GM18868 (cell line): ENCODE data around the gene ARL2.
"Not testable (repeated sequence)": the region's sequence is repeated elsewhere in the genome, so short reads cannot be mapped to it uniquely, and the experiment has no call there.

Experiments used
- ATAC-seq: cut with Tn5 transposase; IDR thresholded peaks from one replicate; pipeline ENCODE4 v1.9.1; 2021; ENCODE audit warnings: mild to moderate bottlenecking, moderate library complexity; ENCODE audit not compliant: unreplicated experiment

The ARL2 gene

DNA sequence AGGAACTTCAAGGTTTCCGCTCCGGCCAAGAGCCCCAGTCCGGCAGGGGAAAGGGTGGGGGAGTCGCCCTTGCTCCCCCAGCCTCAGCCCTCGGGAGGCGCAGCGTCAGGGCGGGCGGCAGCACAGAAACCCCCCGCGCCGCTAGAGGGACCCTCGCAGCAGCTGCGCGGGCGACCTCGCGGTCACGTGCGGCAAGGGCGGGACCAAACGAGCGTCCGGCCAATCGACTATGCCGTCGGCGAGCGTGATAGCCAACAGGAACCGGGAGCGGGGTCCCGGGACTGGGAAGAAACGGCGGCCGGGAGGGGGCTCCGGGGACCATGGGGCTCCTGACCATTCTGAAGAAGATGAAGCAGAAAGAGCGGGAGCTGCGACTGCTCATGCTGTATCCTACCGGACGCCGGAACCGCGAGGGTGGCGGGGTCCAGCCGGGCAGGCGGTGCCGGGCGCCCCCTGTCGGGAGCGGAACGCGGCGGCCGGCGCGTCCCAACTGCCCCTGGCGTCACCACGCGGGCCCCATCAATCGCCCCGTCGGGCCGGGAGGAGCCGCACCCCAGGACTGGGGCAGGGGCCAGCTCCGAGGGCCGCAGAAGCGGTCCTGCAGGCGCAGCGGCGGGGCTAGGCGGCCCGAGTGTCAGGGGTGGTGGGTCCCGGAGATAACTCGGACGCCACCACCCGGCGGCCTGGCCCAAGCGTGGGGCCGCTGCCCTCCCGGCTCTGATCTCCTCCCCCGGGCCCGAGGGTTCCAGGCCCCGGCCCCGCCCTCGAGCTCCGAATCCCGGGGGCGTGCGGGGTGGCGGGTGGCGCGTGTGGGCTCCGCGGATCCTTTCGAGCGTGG lies at the start of gene ARL2:
Gene ARL2, plus strand, starts transcription at position 273 of the 838 bp plus-strand sequence. Its CDS starts 48 bp downstream, at position 321.
- peak; percentile 69 for ATAC-seq

DNA sequence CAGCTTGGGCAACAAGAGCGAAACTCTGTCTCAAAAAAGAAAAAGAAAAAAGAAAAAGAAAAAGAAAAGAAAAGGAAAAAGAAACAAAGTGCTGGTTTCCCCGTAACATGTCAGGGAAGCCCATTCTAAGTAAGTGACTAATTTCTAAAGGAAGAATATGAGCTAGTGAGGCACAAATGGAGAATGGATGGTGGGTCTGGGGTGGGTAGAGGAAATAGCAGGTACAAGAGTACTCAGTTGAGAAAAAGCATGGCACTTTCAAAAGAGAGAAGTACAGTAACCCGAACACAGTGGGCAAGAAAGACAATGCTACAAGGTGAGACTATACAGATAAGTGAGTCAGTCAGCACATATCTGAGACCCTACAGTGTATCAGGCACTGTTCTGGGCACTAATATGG lies 46.6 kb upstream of the ARL2 start:
- no peak for ATAC-seq

DNA sequence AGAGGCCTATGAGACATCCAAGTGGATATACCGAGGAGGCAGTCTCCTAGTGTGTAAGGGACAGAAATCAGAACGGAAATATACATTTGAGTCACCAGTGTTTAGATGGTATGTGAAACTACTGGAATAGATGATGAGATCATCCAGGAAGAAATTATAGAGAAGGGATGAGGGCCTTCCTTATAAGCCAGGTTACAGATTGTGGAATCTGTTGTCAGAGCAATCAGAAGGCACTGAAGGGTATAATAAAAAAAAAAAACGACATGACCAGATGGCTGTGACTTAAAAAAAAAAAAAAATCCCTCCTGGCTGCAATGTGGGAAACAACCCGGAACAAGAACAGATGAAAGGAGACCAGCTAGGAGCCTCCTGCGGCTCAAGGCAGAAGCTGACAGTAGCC lies 44.8 kb upstream of the ARL2 start:
- ATAC-seq = no peak

DNA sequence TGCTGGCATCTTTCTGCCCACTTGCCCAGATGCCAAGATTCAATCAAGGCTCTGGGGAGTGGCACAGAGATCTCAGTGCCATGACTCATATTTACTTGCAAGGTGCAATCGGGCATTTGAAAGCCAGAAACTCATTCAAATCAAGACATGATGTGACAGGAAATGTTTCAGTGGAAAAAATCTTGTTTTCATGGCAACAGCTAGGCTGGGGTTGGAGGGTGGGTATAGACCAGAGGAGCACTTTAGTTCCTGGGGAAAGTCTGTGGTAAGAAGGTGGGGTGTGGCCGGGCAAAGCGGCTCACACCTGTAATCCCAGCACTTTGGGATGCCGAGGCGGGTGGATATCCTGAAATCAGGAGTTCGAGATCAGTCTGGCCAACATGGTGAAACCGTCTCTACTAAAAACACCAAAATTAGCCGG lies 43.2 kb upstream of the ARL2 start:
- ATAC-seq = no peak

DNA sequence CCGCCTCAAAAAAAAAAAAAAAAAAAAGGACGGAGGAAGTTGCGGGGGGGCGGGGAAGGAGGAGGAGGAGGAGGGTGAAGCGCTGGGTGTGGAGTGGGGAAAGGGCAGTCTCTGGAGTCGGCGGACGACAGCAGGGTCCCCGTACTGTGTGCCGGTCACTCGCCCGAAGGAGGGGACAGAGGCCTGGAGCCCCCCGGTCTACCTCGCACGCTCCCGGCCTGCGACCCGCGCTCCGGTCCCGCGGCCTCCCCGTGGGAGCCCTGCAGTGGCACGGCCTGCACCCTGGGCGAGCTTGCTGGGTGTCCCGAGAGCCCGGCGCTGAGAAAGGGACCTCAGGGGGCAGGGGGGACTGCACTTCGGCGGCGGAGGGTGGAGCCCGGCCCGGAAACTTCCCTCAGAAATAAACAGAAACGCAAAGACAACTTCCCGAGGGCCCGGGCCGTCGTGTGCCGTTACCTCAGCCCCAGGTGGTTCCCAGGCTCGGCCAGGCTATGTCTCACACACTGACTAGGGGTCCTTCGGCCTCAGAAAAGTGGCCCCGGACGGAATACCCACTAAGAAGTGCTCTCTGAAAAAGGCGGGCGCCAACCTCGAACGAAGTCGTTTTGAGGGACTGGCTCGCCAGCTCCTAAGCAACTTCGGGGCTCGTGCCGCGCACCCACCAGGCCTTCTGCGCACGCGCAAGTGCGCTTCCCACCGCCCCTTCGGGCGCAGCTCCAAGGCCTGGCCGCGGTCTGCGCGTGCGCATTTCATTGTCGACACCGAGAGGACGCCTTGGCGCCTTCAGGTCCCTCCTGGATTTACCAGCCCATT lies 42.3 kb upstream of the ARL2 start, which contains the start of gene MAJIN:
Gene MAJIN, minus strand, starts transcription at position 688 of the 813 bp plus-strand sequence. CDS start 12,703 bp downstream, outside the sequence.
- no peak for ATAC-seq

DNA sequence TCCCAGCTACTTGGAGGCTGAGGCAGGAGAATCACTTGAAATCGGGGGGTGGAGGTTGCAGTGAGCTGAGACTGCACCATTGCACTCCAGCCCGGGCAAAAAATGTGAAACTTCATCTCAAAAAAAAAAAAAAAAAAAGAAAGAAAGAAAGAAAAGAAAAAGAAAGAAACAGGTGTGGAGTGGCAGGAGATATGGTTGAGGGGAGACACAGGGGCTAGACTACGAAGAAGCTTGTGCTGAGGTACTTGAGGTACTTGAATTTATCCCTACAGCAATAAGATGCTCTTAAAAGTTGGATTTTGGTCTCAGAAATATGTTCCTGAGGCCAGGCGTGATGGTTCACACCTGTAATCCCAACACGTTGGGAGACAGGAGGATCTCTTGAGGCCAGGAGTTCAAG lies 39.8 kb upstream of the ARL2 start:
- ATAC-seq = no peak

DNA sequence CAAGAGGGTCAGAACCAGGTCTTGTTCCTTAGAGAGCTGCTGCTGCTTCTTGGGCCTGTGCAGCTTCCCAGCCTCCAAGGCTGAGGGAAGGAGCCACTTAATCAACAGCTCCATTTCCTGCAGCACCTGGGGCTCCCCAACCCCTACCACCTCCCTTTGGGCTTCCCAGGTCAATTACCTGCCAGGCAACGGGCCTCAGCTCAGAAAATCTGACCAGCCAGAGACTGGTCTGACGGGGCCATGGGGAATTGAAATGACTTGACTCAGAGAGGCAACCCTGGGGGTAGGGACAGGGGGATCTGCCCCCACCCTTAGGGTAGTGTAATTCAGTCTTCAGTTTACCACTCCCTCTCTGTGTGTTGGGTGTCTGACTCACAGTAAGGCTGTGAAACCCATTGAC lies 37.3 kb upstream of the ARL2 start:
- ATAC-seq = no peak

DNA sequence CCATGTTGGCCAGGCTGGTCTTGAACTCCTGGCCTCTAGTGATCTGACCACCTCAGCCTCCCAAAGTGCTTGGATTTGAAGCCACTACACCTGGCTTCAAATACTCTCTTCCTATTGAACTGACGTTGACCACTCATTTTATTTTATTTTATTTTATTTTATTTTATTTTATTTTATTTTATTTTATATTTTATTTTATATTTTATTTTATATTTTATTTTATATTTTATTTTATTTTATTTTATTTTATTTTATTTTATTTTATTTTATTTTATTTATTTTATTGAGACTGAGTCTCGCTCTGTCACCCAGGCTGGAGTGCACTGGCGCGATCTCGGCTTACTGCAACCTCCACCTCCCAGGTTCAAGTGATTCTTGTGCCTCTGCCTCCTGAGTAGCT lies 30.6 kb upstream of the ARL2 start:
- ATAC-seq = not testable (repeated sequence)

DNA sequence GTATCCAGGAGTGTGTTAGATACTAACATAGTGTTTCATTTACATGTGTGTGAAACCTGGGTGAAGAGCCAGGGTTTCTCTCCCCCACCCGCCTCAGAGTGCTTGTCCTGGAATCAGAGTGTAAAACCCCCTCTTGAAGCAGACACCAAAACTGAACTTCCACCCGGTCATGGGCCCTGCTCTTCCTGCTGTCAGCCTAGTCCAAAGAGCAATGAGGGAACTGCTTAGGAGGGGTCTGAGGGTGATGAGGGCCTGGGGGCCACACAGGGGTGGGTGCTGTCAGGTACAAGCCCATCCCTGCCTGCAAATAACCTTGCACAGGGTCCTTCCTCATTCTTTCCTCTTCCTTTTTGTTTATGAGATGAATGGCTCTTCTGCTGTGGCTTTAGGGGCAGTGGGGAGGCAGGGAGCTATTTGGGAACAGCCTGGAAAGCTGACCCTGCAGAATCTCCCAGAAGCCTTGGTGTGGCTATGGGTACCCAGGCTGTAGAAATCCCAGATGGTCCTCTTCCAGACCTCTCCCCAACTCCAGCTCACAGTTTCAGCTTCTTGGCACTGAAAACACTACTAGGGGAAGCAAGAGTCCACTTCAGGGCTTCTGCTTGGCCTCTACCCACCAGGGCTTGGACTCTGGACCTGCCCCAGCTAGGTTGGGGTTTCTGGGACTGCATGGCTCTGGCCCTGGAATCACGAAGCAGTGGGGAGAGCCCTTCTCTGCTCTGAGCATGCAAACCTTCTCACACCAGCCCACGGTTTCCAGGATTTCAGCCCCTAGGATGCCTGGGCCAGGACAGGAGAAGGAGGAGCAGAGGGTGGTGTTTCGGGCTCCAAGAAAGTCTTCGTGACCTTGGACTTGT lies 25.7 kb upstream of the ARL2 start:
- no peak for ATAC-seq

DNA sequence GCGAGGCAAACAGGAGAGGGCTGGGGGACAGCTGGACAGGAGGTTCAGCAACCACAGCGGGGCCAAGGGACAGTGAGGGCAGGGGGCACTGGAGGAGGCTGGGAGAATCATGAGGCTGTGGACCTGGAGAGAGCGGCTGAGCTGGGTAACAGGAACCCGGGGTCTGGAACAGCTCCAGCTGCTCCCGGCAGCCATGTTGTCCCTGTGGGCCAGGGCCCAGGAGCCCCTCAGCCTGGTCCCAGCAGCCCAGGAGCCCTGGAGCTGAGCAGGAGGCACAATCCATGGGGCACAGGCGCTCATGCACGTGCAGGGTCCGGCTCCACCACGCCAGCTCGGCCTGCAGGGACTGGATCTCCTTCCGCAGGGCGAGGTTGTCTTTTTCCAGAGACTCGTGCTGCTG lies 24.5 kb upstream of the ARL2 start:
- no peak for ATAC-seq

DNA sequence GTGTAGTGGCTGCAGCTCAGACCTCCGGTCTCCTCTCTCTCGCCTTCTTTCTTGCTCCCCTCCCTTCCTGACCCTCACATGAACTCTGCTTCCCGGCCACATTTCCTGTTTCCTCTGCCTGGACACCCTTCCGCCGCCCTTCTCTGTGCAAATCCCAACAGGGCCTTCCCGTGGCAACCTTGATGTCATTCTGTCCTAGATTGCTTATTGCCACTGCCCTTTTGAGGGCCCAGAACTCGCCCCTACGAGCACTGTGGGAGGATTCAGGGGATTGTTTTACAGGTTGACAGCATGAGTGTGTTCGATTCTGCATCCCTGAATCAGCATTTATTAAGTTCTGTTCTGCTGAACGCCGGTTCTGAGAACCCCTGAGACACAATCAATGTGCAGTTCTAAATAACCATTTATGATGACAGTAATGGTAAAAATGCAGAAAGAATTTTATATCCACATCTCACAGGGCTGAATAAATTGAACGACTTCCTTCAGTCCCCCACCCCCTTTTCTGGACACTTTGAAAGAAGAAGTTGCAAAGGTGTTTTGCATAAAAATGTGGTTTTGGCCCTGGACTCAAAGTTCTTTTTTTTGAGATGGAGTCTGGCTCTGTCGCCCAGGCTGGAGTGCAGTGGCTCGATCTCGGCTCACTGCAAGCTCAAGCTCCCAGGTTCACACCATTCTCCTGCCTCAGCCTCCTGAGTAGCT lies 23.6 kb upstream of the ARL2 start:
- ATAC-seq = no peak

DNA sequence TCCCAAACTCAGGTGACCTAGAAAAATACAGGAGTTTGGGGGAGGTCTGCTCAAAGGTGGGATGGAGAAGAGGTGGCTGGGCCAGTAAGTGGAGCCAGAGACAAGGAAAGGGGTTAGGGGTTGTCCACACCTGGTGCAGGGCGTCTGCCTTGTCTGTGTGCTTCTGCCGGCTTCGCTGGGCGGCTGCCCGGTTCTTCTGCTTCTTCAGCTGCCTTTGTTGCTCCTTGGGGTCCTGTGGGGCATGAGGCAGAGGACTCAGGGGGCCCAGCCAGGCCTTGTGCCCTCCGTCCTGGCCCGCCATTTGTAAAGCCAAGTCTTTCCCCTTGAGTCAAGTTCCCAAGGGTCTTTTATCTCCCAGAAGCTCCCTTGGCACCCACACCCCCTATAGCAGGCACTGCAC lies 19.6 kb upstream of the ARL2 start:
- no peak for ATAC-seq

DNA sequence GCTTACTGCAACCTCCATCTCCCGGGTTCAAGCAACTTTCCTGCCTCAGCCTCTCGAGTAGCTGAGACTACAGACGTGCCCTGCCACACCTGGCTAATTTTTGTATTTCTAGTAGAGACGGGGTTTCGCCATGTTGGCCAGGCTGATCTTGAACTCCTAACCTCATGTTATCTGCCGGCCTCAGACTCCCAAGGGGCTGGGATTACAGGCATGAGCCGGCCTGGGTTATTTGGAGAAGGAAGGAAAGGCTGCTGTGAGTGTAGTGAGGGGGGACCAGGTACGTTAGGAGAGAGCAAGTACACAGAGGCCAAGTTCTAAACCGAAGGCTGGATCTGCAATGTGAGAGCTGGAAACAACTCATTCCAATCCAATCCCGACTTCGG lies 17.6 kb upstream of the ARL2 start:
- ATAC-seq = no peak

DNA sequence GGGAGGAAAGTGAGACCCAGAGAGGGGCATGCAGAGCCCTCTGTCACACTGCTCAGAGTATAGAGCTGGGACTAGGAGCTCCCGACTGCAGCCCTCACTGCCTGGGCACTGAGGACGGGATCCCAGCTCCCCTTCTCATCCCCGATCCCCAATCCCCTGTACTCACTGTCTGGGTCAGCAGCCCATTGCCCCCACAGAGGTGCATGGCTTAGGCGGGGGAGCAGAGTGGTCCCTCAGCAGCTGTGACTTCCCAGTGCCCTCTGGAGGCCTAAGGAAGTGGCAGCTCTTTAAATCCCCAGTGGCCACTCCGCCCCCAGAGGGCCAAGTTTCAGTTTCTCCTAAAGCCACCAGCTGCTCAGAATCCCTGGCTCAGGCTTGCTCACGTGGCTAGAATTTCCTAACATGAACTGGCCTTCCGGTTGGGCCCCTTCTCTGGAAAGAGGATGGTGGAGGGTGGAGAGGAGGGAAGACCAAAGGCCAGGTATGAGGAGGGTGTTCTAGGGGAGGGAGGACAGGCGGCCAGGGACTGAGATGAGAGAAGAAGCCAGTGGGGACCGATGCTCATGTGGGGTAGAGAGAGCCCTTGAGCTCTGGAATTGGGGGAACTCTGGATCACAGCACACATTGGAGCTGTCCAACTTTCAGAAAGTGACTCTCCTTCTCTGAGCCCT lies 17.1 kb upstream of the ARL2 start, which contains the start of gene BATF2:
Gene BATF2, minus strand, starts transcription at position 262 of the 671 bp plus-strand sequence. Its CDS starts 57 bp downstream, at position 205.
- no peak for ATAC-seq

DNA sequence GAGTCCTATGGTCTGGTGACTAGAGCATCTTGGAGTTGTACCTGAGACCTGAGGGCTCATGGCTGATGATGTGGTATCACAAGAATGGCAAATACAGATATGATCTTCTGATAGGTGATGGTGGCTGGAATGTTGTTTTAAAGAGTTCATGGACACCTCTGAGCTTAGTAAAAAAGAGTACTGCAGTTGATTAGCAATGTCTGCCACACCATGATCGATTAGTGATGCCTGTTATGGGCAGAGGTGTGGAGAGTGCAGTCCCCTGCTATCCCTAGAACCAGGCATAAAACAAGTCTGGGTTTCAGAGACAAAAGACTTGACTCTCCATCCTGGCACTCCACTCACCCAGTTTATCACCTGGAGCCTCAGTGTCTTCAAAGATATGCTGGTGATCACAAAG lies 15.8 kb upstream of the ARL2 start:
- no peak for ATAC-seq

DNA sequence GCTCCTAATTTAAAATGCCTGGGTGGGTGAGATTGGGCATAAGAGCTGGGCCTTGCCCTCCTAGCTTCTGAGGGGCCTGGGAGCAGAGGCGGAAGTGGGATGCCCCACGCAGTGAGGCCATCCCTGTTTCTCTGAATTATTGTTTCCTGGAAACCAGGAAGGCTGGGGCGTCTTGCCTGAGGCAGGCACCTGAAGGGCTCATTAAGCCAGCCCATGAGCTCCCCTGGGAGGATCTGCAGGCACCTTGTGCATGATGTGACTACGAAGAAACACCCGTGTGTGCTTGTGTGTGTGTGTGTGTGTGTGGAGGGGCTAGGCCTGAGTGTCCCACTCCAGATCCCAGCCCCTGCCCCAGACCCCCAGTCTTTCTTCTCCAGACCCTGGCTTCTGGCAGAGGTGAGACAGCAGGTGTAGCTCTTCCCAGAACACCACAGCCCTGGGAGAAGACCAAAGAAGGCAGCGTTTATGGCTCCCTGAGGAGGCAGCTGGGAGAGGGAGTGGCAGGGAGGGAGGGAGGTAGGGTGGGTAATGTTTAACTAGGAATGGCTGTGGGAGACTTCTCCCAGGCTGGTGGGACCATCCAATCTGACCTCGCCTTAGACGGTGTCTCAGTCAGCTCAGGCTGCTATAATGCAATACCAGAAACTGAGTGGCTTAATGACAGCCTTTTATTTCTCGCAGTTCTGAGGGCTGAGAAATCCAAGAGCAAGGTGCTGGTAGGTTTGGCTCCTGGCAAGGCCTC lies 15.1 kb upstream of the ARL2 start:
- no peak for ATAC-seq

DNA sequence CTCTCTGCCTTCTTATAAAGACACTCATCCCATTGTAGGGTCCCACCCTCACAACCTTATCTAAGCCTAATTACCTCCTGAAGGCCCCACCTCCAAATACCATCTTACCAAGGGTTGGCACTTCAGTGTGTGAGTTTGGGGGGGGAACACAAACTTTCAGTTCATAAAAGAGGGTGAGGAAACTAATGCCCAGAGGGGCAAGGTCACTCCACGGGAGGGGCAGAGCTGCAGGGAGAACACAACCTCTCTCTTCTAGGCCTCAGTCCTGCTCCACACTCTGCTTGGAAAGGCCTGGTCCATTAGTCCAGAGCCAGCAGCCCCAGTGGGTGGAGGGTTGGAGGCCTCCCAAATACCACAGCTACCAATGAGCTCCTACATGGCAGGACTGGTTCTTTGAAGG lies 14.5 kb upstream of the ARL2 start:
- ATAC-seq = no peak

DNA sequence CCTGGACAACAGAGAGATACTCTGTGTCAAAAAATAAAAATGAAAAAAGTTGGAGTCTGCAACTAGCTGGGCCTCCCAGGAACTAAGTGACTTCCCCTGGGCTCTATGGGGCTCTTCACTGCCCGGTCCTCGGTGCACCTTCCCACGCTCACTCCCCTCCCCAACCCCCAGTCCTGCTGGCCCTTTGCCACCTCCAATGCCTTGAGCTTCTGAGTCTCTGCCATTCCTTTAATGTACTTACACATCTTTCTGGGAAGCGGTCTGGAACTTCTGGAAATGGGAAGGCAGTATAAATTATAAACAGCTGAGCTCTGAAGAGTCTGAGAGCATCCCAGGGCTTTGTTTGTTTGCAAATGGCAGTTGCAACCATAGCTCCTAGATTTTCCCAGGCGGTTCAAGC lies 11.3 kb upstream of the ARL2 start:
- ATAC-seq = no peak

DNA sequence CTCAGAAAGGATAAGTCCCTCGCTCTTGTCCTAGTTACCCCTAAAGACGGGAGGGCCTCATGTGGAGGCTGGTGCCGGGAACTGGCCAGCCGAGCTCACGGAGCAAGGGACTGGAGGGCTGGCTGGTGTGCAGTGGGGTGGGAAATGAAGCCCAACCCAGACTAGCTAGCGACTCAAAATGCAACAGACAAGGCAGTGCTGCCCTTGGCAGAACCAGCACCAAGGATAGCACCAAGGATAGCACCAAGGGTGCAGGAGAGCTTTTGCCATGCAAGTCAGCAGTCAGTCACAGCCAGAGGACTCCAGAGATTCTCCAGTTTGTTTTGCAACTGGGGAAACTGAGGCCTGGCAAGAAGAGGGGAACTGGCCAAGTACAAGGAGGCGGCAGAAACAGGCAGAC lies 10.7 kb upstream of the ARL2 start:
- no peak for ATAC-seq
